Large intestine (tissue), 3 donors: Measurements from ENCODE around the gene ATF2. TPM values are rescaled to one million over a fixed set of nuclear protein-coding genes. Genes with fewer than 3 reads are reported as not detected.

Source experiments
- DNase-seq, 2 donors: peaks; one replicate each; pipeline versions ENCODE4 v3.0.0 to v3.0.0-alpha.2; 2013
- H3K27ac ChIP-seq: one replicate; pipeline ENCODE4 v1.5.1; 2013; ENCODE audit warnings: low read length
- H3K27me3 ChIP-seq: 2 replicates; pipeline ENCODE4 v1.6.1; 2013; ENCODE audit warnings: low read length; ENCODE audit not compliant: control insufficient read depth, insufficient read depth
- H3K36me3 ChIP-seq: 2 replicates; pipeline ENCODE4 v1.6.1; 2013; ENCODE audit warnings: low read length; ENCODE audit not compliant: control insufficient read depth, insufficient read depth
- H3K4me1 ChIP-seq: one replicate; pipeline ENCODE4 v1.6.1; 2013; ENCODE audit warnings: low read length; ENCODE audit not compliant: control insufficient read depth, insufficient read depth
- H3K4me3 ChIP-seq: one replicate; pipeline ENCODE4 v1.5.1; 2013; ENCODE audit warnings: low read length
- H3K9me3 ChIP-seq: one replicate; pipeline ENCODE4 v1.6.1; 2013; ENCODE audit warnings: mild to moderate bottlenecking, low read depth, low read length, moderate library complexity; ENCODE audit not compliant: control insufficient read depth
- WGBS: methylation state at CpG from one replicate; pipeline ENCODE4 v1.1.5; 2013; ENCODE audit warnings: low lambda C conversion rate; ENCODE audit not compliant: insufficient coverage; 5-methylcytosine and 5-hydroxymethylcytosine counted together
- polyA plus RNA-seq: library from polyadenylated mRNA; unstranded; fragments of 120-200 nt; gene quantifications from one replicate; pipeline ENCODE4 v1.2.1, GENCODE V29; 2013

Gene ATF2
- polyA plus RNA-seq, 1 donor: 34.2 TPM

GRCh38 chr2:175034716-175035115 lies 133.3 kb downstream of the ATF2 start:
- no peak for DNase-seq
- WGBS: 100% methylated on average over 1 of the region's 3 CpGs
- Histone ChIP-seq H3K4me1 (peaks cover 3% of the 10 kb centered on the region), H3K36me3 (no peaks in the 10 kb centered on the region), H3K4me3 (no peak overlapping the region), H3K27ac (no peak overlapping the region), H3K9me3 (no peaks in the 10 kb centered on the region), H3K27me3 (no peaks in the 10 kb centered on the region)

GRCh38 chr2:175030380-175031271 lies 137.4 kb downstream of the ATF2 start:
- WGBS: no CpG with 5 or more reads among the region's 5 CpGs
- H3K27ac ChIP-seq: peak overlapping the region; percentile 29
- DNase-seq: peak; percentile 74 to 77
- no peaks in the 10 kb centered on the region for H3K36me3 ChIP-seq
- H3K4me3 ChIP-seq: no peak overlapping the region
- H3K27me3 ChIP-seq: no peaks in the 10 kb centered on the region
- no peaks in the 10 kb centered on the region for H3K9me3 ChIP-seq
- H3K4me1 ChIP-seq: peaks cover 3% of the 10 kb centered on the region

- no peak for DNase-seq
- no CpG with 5 or more reads among the region's 3 CpGs for WGBS
- H3K36me3 ChIP-seq: no peaks in the 10 kb centered on the region
- no peak overlapping the region for H3K27ac ChIP-seq
- H3K9me3 ChIP-seq: no peaks in the 10 kb centered on the region
- peaks cover 3% of the 10 kb centered on the region for H3K4me1 ChIP-seq
- no peak overlapping the region for H3K4me3 ChIP-seq
- H3K27me3 ChIP-seq: no peaks in the 10 kb centered on the region
These were observed 140.2 kb downstream of the ATF2 start for GRCh38 chr2:175027755-175028154.

GRCh38 chr2:175026385-175026784 lies 141.6 kb downstream of the ATF2 start:
- no peak overlapping the region for H3K4me3 ChIP-seq
- WGBS: 90% methylated on average over 1 of the region's 2 CpGs
- no peaks in the 10 kb centered on the region for H3K36me3 ChIP-seq
- no peaks in the 10 kb centered on the region for H3K27me3 ChIP-seq
- peaks cover 3% of the 10 kb centered on the region for H3K4me1 ChIP-seq
- H3K27ac ChIP-seq: no peak overlapping the region
- no peak for DNase-seq
- no peaks in the 10 kb centered on the region for H3K9me3 ChIP-seq

- H3K27me3 ChIP-seq: no peaks in the 10 kb centered on the region
- H3K27ac ChIP-seq: no peak overlapping the region
- no CpG with 5 or more reads among the region's 1 CpG for WGBS
- no peak overlapping the region for H3K4me3 ChIP-seq
- H3K9me3 ChIP-seq: no peaks in the 10 kb centered on the region
- DNase-seq: no peak
- peaks cover 1% of the 10 kb centered on the region for H3K4me1 ChIP-seq
- no peaks in the 10 kb centered on the region for H3K36me3 ChIP-seq
These were observed 142.1 kb downstream of the ATF2 start for GRCh38 chr2:175025946-175026345.

DNA sequence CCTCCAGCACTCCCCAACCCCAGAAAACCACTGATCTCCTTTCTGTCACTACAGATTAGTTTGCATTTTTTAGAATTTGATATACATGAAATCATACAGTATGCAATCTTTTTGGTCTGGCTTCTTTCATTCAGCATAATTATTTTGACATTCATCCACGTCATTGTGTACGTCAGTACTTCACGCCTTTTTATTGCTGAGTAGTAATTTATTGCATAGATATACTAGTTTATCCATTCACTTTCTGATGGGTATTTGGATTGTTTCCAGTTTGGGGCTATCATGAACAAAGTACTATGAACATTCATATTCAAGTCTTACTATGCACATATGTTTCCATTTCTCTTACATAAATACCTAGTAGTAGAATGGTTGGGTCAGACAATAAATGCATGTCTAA lies 142.8 kb downstream of the ATF2 start:
- Histone ChIP-seq H3K27me3 (no peaks in the 10 kb centered on the region), H3K27ac (no peak overlapping the region), H3K4me1 (no peaks in the 10 kb centered on the region), H3K36me3 (no peaks in the 10 kb centered on the region), H3K4me3 (no peak overlapping the region), H3K9me3 (no peaks in the 10 kb centered on the region)
- no peak for DNase-seq
- 83% methylated on average over 1 of the region's 3 CpGs for WGBS

DNA sequence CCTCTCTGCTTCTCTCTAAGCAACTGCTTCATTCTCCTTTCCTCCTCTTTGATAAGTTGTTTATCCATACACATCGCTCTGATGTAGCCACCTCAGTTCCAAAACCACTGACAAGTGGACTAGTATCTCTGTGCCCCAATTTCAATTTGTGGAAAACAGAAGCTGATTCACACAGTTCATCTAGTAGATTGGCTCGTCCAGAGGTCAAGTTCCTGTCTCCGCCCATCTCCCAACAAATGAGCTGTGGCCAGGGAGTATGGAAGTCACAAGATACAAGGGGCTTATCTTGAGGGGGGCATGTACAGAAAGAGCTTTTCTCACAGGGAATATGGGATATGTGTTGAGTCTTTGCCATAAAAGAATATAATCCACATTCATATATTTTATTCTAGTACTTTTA lies 145.1 kb downstream of the ATF2 start:
- Histone ChIP-seq H3K9me3 (no peaks in the 10 kb centered on the region), H3K27ac (no peak overlapping the region), H3K4me3 (no peak overlapping the region), H3K27me3 (no peaks in the 10 kb centered on the region), H3K36me3 (no peaks in the 10 kb centered on the region), H3K4me1 (no peaks in the 10 kb centered on the region)
- WGBS: no CpG with 5 or more reads among the region's 3 CpGs
- DNase-seq: no peak

Other genes with a start within 250 kb of the ATF2 start
- 8.2 TPM for gene CHN1, start 162.8 kb downstream of the ATF2 start, polyA plus RNA-seq
- 329 TPM for gene ATP5MC3, start 13.5 kb upstream of the ATF2 start, polyA plus RNA-seq